Uterus (tissue), 4 donors: Measurements from ENCODE around the gene LFNG. TPM values are rescaled to one million over a fixed set of nuclear protein-coding genes. Genes with fewer than 3 reads are reported as not detected.

Source experiments
- DNase-seq, 2 donors: peaks; one replicate each; pipeline ENCODE4 v3.0.0-alpha.2; 2019 to 2020
- H3K27ac ChIP-seq, 2 donors: fragments of 200-600 bp; sonication (generic); 1 replicate in 1 of 2; 2 replicates in 1 of 2; pipeline ENCODE4 v1.5.1; 2016 to 2018
- H3K27me3 ChIP-seq, 2 donors: fragments of 200-600 bp; sonication (generic); one replicate each; pipeline ENCODE4 v1.5.1; 2018 to 2019; ENCODE audit warnings: control low read depth in 1 of 2
- H3K36me3 ChIP-seq, 2 donors: fragments of 200-600 bp; sonication (generic); one replicate each; pipeline ENCODE4 v1.5.1; 2019; ENCODE audit warnings: control low read depth in 1 of 2
- H3K4me1 ChIP-seq, 2 donors: fragments of 200-600 bp; sonication (generic); one replicate each; pipeline ENCODE4 v1.5.1; 2018 to 2019; ENCODE audit warnings: control low read depth in 1 of 2
- H3K4me3 ChIP-seq, 2 donors: fragments of 200-600 bp; sonication (generic); 1 replicate in 1 of 2; 2 replicates in 1 of 2; pipeline ENCODE4 v1.5.1; 2018 to 2019; ENCODE audit warnings: mild to moderate bottlenecking in 1 of 2
- H3K9me3 ChIP-seq, 2 donors: fragments of 200-600 bp; sonication (generic); one replicate each; pipeline ENCODE4 v1.5.1; 2019; ENCODE audit warnings: control low read depth in 1 of 2
- CTCF ChIP-seq, 4 experiments: fragments of 200-600 bp in 2 of 4; fragments of 450-650 bp in 2 of 4; sonication (generic) in 2 of 4; IDR thresholded peaks; one replicate each; pipeline ENCODE4 v1.5.1; 2016 to 2019; ENCODE audit warnings: antibody characterized with exemption in 4 of 4, mild to moderate bottlenecking in 2 of 4, moderate library complexity in 1 of 4
- POLR2A ChIP-seq, 2 donors: fragments of 450-650 bp; IDR thresholded peaks; one replicate each; pipeline ENCODE4 v1.6.1; 2016; ENCODE audit warnings: antibody characterized with exemption in 2 of 2, mild to moderate bottlenecking in 1 of 2, moderate library complexity in 1 of 2
- intact Hi-C: fragments of 100-400 bp; cut with DNase I; formaldehyde crosslinking; loops from one replicate; pipeline ENCODE4 v1.15.1; 2023; ENCODE audit warnings: low total_unique reads
- total RNA-seq, 4 donors: library from RNA; depleted of rRNA in 3 of 4; stranded (reverse); fragments of >200 nt in 3 of 4; gene quantifications; one replicate each; pipeline versions ENCODE4 v1.1.0 to v1.2.4, GENCODE V29; 2014 to 2023
- donor health status: DM: yes; HTN: yes; CAD: no.

The LFNG gene
- total RNA-seq, 4 donors from 2014 or later = 2.3 to 30.5 (median 26.5) TPM; not detected in 1

- DNase-seq = no peak
- H3K27me3 ChIP-seq = no peaks in the 10 kb centered on the region
- H3K36me3 ChIP-seq = no peaks in the 10 kb centered on the region
- no peaks in the 10 kb centered on the region for H3K9me3 ChIP-seq
- TF ChIP-seq CTCF (IDR thresholded peaks at IDR 0.05) = no peak
- no peak for TF ChIP-seq POLR2A (IDR thresholded peaks at IDR 0.05)
- H3K4me3 ChIP-seq = no peak overlapping the region
- intact Hi-C loops = no loop called here
- H3K27ac ChIP-seq = no peak overlapping the region
- no peaks in the 10 kb centered on the region for H3K4me1 ChIP-seq
Measured at GRCh38 chr7:2572101-2572842, 52.7 kb downstream of the LFNG start.

GRCh38 chr7:2573761-2574160, 54.2 kb downstream of the LFNG start:
- Histone ChIP-seq H3K9me3 (no peaks in the 10 kb centered on the region), H3K27ac (no peak overlapping the region), H3K36me3 (no peaks in the 10 kb centered on the region), H3K27me3 (no peaks in the 10 kb centered on the region), H3K4me3 (no peak overlapping the region), H3K4me1 (no peaks in the 10 kb centered on the region)
- intact Hi-C loops = no loop called here
- no peak for DNase-seq
- TF ChIP-seq CTCF (IDR thresholded peaks at IDR 0.05) (no peak), POLR2A (IDR thresholded peaks at IDR 0.05) (no peak)

GRCh38 chr7:2575046-2575732, 55.6 kb downstream of the LFNG start:
- intact Hi-C loops = no loop called here
- H3K36me3 ChIP-seq = no peaks in the 10 kb centered on the region
- no peak overlapping the region for H3K27ac ChIP-seq
- H3K9me3 ChIP-seq = no peaks in the 10 kb centered on the region
- no peaks in the 10 kb centered on the region for H3K4me1 ChIP-seq
- H3K27me3 ChIP-seq = no peaks in the 10 kb centered on the region
- no peak for DNase-seq
- no peak overlapping the region for H3K4me3 ChIP-seq
- TF ChIP-seq POLR2A (IDR thresholded peaks at IDR 0.05) (no peak), CTCF (IDR thresholded peaks at IDR 0.05) (no peak)

GRCh38 chr7:2575733-2576340, 56.3 kb downstream of the LFNG start:
- H3K9me3 ChIP-seq = no peaks in the 10 kb centered on the region
- H3K4me1 ChIP-seq = no peaks in the 10 kb centered on the region
- intact Hi-C loops = no loop called here
- TF ChIP-seq POLR2A (IDR thresholded peaks at IDR 0.05) (no peak), CTCF (IDR thresholded peaks at IDR 0.05) (no peak)
- DNase-seq = no peak
- H3K27ac ChIP-seq = no peak overlapping the region
- no peak overlapping the region for H3K4me3 ChIP-seq
- no peaks in the 10 kb centered on the region for H3K36me3 ChIP-seq
- no peaks in the 10 kb centered on the region for H3K27me3 ChIP-seq
